Choroid plexus epithelial cell (primary cell): ENCODE results near the gene UQCC5.

ENCODE experiments used
- DNase-seq: peaks from one replicate; pipeline ENCODE4 v3.0.0-alpha.2; 2010; ENCODE audit warnings: low read depth
- H3K4me3 ChIP-seq: 2 replicates; pipeline ENCODE4 v1.5.1; 2011; ENCODE audit warnings: low read depth, mild to moderate bottlenecking, control low read depth, low read length, moderate library complexity
- TF ChIP-seq, protein P1 (sequence below): conservative IDR thresholded peaks from 2 replicates; pipeline ENCODE4 v1.5.1; 2011; ENCODE audit warnings: low read depth, mild to moderate bottlenecking, control low read depth, inconsistent platforms, low read length, moderate library complexity

UQCC5 gene

DNA sequence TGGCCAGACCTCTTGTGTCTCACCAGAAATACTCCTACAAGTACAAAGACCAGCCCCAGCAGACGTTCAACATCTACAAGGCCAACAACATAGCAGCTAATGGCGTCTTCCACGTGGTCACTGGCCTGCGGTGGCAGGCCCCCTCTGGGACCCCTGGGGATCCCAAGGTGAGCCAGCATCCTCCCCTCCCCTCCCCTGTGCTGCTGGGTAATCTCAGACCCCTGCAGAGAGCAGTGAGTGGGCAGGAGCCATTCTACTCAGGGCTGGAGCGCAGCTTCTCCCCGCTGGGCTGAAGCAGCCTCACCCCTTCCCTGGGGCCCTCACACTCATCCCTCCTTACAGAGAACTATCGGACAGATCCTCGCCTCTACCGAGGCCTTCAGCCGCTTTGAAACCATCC lies 31.4 kb upstream of the UQCC5 start:
- no peak for DNase-seq
- H3K4me3 ChIP-seq, result no peak overlapping the region
- TF ChIP-seq, protein P1, sequence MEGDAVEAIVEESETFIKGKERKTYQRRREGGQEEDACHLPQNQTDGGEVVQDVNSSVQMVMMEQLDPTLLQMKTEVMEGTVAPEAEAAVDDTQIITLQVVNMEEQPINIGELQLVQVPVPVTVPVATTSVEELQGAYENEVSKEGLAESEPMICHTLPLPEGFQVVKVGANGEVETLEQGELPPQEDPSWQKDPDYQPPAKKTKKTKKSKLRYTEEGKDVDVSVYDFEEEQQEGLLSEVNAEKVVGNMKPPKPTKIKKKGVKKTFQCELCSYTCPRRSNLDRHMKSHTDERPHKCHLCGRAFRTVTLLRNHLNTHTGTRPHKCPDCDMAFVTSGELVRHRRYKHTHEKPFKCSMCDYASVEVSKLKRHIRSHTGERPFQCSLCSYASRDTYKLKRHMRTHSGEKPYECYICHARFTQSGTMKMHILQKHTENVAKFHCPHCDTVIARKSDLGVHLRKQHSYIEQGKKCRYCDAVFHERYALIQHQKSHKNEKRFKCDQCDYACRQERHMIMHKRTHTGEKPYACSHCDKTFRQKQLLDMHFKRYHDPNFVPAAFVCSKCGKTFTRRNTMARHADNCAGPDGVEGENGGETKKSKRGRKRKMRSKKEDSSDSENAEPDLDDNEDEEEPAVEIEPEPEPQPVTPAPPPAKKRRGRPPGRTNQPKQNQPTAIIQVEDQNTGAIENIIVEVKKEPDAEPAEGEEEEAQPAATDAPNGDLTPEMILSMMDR, result no peak

DNA sequence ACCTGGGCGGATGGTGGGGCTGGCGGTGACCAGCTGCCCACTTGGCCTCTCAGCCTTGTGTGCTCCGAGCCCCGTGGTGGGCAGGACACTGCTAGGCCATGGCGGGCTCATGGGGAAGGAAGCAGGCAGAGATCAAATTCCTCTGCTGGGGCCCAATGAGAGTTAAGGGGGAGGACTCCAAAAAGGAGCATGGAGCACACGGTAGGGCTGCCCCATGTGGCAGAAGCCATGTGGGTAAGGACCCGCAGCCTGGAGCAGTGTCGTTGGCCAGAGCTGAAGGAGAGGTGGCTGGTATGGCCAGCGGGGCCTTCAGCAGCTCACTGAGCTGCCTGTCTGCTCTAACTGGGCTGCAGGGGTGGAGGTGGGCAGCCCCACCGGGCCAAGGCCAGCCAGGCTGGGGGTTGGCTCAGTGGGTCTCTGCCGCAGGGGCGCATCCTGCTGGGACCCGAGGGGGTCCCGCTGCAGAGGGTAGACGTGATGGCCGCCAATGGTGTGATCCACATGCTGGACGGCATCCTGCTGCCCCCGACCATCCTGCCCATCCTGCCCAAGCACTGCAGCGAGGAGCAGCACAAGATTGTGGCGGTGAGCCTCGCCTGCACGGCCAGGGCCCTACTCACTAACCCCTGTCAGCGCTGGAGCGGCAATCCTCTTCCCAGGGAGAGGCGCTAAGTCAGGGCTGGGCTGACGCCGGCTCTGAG lies 30.0 kb upstream of the UQCC5 start:
- no peak overlapping the region for H3K4me3 ChIP-seq
- DNase-seq, result no peak
- TF ChIP-seq, protein P1, result no peak

DNA sequence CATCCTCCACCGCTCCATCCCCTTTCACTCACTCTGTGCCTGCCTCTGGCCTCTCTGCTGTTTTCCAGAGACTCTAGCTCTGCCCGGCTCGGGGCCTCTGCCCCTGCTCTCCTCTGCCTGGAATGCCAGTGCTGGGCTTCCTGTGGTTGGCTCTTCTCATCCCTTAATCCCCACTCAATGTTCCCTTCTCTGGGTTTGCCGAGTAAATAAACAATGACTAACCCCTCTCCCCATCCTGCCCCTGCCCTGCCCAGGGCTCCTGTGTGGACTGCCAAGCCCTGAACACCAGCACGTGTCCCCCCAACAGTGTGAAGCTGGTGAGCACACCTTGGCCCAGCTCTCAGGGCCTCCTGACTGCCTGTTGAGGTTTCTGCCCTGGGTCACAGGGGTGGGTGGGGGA lies 29.0 kb upstream of the UQCC5 start:
- no peak overlapping the region for H3K4me3 ChIP-seq
- peak; percentile 28 for DNase-seq
- TF ChIP-seq, protein P1, result no peak

DNA sequence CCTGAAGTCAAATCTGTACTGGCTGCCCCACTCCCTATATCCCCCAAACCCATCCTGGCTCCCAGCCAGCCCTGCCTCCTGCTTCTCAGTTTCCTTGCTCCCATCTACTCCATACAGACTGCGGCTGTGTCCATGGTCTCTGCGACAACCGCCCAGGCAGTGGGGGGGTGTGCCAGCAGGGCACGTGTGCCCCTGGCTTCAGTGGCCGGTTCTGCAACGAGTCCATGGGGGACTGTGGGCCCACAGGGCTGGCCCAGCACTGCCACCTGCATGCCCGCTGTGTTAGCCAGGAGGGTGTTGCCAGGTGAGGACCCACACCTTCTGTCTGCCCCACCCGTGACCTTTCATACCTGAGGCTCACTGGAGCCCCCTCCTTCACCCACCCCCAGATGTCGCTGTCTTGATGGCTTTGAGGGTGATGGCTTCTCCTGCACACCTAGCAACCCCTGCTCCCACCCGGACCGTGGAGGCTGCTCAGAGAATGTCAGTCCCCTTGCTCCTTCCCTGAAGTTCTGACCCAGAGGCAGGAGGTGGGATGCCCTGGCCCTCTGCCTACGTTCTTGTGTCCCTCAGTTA lies 26.6 kb upstream of the UQCC5 start:
- DNase-seq, result no peak
- H3K4me3 ChIP-seq, result no peak overlapping the region
- TF ChIP-seq, protein P1, result no peak

DNA sequence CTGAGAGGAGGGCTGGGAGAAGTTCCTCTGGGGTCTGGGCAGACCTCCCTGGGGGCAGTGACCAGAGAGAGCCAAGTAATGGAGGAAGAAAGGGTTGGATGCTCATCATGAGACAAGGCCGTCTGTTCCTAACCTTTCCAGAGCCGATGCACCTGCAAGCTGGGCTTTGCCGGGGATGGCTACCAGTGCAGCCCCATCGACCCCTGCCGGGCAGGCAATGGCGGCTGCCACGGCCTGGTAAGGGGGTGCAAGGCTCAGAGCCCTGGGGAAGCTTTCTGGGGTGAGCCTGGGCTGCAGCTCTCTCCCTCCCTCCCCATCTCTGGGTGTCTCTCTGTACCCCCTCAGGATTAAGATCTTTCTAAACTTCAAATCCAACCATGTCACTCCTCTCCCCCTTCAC lies 24.9 kb upstream of the UQCC5 start:
- no peak overlapping the region for H3K4me3 ChIP-seq
- DNase-seq, result no peak
- TF ChIP-seq, protein P1, result no peak

DNA sequence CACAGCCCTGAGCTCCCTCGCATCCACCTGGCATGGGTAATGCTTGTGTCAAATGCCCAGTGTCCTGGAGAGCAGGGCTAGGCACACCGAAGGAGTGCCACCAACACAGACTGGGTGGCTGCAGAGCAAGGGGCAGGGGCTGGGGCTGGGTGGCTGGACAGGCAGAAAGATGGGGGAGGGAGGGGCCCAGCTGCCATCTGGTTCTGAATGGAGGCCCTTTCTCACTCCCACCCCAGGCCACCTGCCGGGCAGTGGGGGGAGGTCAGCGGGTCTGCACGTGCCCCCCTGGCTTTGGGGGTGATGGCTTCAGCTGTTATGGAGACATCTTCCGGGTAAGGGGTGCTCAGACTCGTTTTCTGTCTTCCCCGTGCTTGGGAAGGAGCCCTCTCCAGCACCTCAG lies 24.3 kb upstream of the UQCC5 start:
- DNase-seq, result no peak
- H3K4me3 ChIP-seq, result no peak overlapping the region
- TF ChIP-seq, protein P1, result no peak

DNA sequence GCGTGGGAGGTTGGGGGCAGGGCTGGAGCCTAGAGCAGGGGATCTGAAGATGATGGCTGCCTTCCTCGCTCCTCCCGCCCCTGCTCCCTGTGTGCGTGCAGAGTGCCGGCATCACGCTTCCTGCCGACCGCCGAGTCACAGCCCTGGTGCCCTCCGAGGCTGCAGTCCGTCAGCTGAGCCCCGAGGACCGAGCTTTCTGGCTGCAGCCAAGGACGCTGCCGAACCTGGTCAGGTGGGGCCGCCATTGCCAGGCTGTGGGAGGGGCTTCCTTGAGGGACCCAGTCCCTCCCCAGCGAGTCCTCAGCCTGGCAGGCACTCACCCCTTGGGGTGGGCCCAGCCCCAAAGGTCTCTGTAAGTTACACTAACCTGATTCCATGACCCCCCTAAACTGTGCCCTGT lies 23.7 kb upstream of the UQCC5 start:
- TF ChIP-seq, protein P1, result no peak
- DNase-seq, result no peak
- no peak overlapping the region for H3K4me3 ChIP-seq
